Caco-2 (cell line): ENCODE data around the gene ODF4. TPM values are rescaled to one million over a fixed set of nuclear protein-coding genes. Genes with fewer than 3 reads are reported as not detected.

Experiments used
- BruUV-seq: library from RNA; stranded (reverse); fragments of 400-500 nt; replicated peaks from 2 replicates; lab custom pipeline; 2021; lab: Mats Ljungman, UMichigan
- CTCF ChIA-PET: fragments of 300-600 bp; sonication (Branson Sonifier 250); formaldehyde crosslinking; loops from one replicate; lab custom pipeline; 2022; ENCODE audit warnings: antibody characterized with exemption; lab: Charles Lee
- POLR2A ChIA-PET: fragments of 300-600 bp; sonication (Branson Sonifier 250); formaldehyde crosslinking; loops from one replicate; lab custom pipeline; 2022; ENCODE audit warnings: antibody characterized with exemption; lab: Charles Lee
- DNase-seq, 2 experiments: peaks; one replicate each; pipeline versions ENCODE4 v3.0.0 to v3.0.0-alpha.2; 2020 to 2022
- H3K27me3 ChIP-seq: replicated peaks from 2 replicates; pipeline ENCODE4 v1.6.0; 2011; ENCODE audit warnings: low read length; ENCODE audit not compliant: control insufficient read depth, insufficient read depth
- H3K36me3 ChIP-seq: 2 replicates; pipeline ENCODE4 v1.5.1; 2011; ENCODE audit warnings: low read length; ENCODE audit not compliant: control insufficient read depth, insufficient read depth
- H3K4me1 ChIP-seq: fragments of 250-450 bp; sonication (Bioruptor Pico); 2 replicates; pipeline ENCODE4 v1.5.1; 2020; ENCODE audit warnings: mild to moderate bottlenecking
- H3K4me3 ChIP-seq: 2 replicates; pipeline ENCODE4 v1.5.1; 2011; ENCODE audit warnings: low read depth, mild to moderate bottlenecking, control low read depth, low read length
- H3K9me3 ChIP-seq: fragments of 250-450 bp; sonication (Bioruptor Pico); 2 replicates; pipeline ENCODE4 v1.5.1; 2020; ENCODE audit warnings: mild to moderate bottlenecking, moderate library complexity
- H3K27ac Mint-ChIP-seq: one replicate; pipeline ENCODE4 v1.8.0; 2022; ENCODE audit warnings: mixed read lengths; ENCODE audit not compliant: unreplicated experiment
- H3K27me3 Mint-ChIP-seq: one replicate; pipeline ENCODE4 v1.8.0; 2022; ENCODE audit warnings: mixed read lengths; ENCODE audit not compliant: insufficient read depth, unreplicated experiment
- H3K36me3 Mint-ChIP-seq: one replicate; pipeline ENCODE4 v1.8.0; 2022; ENCODE audit warnings: mild to moderate bottlenecking, mixed read lengths; ENCODE audit not compliant: insufficient read depth, unreplicated experiment
- H3K4me1 Mint-ChIP-seq: one replicate; pipeline ENCODE4 v1.8.0; 2022; ENCODE audit warnings: low read depth, mixed read lengths; ENCODE audit not compliant: unreplicated experiment
- H3K4me3 Mint-ChIP-seq: one replicate; pipeline ENCODE4 v1.8.0; 2022; ENCODE audit warnings: mild to moderate bottlenecking, moderate library complexity, mixed read lengths; ENCODE audit not compliant: unreplicated experiment
- H3K9me3 Mint-ChIP-seq: one replicate; pipeline ENCODE4 v1.8.0; 2022; ENCODE audit warnings: mixed read lengths; ENCODE audit not compliant: unreplicated experiment
- intact Hi-C: fragments of 100-400 bp; cut with micrococcal nuclease; formaldehyde crosslinking; loops from one replicate; pipeline ENCODE4 v1.10.0; 2022; ENCODE audit not compliant: unreplicated experiment
- total RNA-seq: library from RNA; stranded (reverse); gene quantifications from 2 replicates; pipeline ENCODE4 v1.2.3, GENCODE V29; 2022
- TF ChIP-seq, protein P1 (sequence below), 2 experiments: fragments of 200-600 bp in 1 of 2; IDR thresholded peaks; 1 replicate in 1 of 2; 2 replicates in 1 of 2; pipeline versions ENCODE4 v1.5.1 to v1.8.0; 2011 to 2022; ENCODE audit warnings: antibody characterized with exemption in 1 of 2, control low read depth in 1 of 2, inconsistent platforms in 1 of 2, low read depth in 1 of 2, low read length in 1 of 2, mild to moderate bottlenecking in 1 of 2, moderate library complexity in 1 of 2; ENCODE audit not compliant: insufficient read depth in 1 of 2, severe bottlenecking in 1 of 2, unreplicated experiment in 1 of 2

Gene ODF4
- total RNA-seq, 1 experiment from 2014 or later: not detected

DNA sequence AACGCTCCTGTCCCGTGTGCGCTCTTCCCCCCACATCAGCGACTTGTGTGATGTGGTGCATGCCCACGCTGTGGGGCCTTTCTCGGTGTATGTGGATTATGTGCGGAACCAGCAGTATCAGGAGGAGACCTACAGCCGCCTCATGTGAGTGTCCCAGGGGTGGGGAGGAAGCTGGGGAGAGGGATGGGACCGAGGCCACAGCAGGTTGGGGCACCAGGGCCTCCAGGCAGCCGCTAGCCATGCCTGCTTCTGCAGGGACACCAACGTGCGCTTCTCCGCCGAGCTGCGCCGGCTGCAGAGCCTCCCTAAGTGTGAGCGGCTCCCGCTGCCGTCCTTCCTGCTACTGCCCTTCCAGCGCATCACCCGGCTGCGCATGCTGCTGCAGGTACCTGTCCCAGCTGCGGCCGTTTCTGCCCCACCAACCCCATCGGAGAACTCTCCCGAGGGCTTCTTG lies 23.8 kb upstream of the ODF4 start:
- intact Hi-C loops: no loop called here
- H3K27me3 Mint-ChIP-seq: no peaks in the 10 kb centered on the region

DNA sequence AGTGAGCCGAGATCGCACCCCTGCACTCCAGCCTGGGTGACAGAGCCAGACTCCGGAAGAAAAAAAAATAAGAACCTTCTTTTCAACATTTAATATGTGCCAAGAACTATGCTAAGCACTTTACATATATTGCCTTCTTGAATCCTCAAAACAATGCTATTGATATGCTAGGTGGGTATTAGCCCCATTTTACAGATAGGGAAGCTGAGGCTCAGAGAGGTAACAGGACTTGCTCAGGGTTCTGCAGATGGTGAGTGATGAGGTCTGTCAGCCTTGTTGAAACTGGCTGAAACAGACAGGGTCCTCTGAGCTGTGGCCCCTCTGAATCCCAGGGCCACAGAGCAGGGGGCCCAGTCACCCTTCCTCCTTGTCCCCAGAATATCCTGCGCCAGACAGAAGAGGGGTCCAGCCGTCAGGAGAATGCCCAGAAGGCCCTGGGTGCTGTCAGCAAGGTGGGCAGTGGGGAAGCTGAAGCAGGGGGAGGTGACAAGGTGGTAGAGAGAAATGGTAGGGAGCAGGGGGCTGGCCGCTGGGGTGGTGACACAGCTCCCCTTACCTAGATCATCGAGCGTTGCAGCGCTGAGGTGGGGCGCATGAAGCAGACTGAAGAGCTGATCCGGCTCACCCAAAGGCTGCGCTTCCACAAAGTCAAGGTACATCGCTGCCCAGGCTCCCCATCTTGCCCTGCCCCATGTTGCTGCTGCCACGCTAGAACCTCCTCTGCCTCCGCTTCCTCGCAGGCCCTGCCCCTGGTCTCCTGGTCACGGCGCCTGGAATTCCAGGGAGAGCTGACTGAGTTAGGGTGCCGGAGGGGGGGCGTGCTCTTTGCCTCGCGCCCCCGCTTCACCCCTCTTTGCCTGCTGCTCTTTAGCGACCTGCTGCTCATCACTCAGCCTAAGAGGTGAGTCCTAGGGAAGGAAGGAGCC lies 21.4 kb upstream of the ODF4 start:
- H3K4me3 Mint-ChIP-seq: no peak overlapping the region
- ChIA-PET CTCF (no interaction called here), POLR2A (no interaction called here)
- DNase-seq: no peak
- intact Hi-C loops: no loop called here
- Histone ChIP-seq H3K4me1 (no peaks in the 10 kb centered on the region), H3K27me3 (no peaks in the 10 kb centered on the region), H3K9me3 (no peaks in the 10 kb centered on the region), H3K36me3 (no peaks in the 10 kb centered on the region), H3K4me3 (no peak overlapping the region)
- H3K36me3 Mint-ChIP-seq: no peaks in the 10 kb centered on the region
- BruUV-seq: no TSS peak
- no peaks in the 10 kb centered on the region for H3K27me3 Mint-ChIP-seq
- TF ChIP-seq, protein P1, sequence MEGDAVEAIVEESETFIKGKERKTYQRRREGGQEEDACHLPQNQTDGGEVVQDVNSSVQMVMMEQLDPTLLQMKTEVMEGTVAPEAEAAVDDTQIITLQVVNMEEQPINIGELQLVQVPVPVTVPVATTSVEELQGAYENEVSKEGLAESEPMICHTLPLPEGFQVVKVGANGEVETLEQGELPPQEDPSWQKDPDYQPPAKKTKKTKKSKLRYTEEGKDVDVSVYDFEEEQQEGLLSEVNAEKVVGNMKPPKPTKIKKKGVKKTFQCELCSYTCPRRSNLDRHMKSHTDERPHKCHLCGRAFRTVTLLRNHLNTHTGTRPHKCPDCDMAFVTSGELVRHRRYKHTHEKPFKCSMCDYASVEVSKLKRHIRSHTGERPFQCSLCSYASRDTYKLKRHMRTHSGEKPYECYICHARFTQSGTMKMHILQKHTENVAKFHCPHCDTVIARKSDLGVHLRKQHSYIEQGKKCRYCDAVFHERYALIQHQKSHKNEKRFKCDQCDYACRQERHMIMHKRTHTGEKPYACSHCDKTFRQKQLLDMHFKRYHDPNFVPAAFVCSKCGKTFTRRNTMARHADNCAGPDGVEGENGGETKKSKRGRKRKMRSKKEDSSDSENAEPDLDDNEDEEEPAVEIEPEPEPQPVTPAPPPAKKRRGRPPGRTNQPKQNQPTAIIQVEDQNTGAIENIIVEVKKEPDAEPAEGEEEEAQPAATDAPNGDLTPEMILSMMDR (IDR thresholded peaks at IDR 0.05; ENCODE audit: insufficient read depth in 1 of 2, low read depth in 1 of 2, low read length in 1 of 2, severe bottlenecking in 1 of 2, unreplicated experiment in 1 of 2): no peak
- no peaks in the 10 kb centered on the region for H3K9me3 Mint-ChIP-seq
- H3K27ac Mint-ChIP-seq: no peak overlapping the region
- H3K4me1 Mint-ChIP-seq: no peaks in the 10 kb centered on the region

More for the DNA sequence above, 23.8 kb upstream of the ODF4 start:
- no peaks in the 10 kb centered on the region for H3K4me1 ChIP-seq
- no peaks in the 10 kb centered on the region for H3K36me3 ChIP-seq
- no peaks in the 10 kb centered on the region for H3K9me3 Mint-ChIP-seq
- no peaks in the 10 kb centered on the region for H3K36me3 Mint-ChIP-seq
- no peaks in the 10 kb centered on the region for H3K27me3 ChIP-seq
- no peaks in the 10 kb centered on the region for H3K4me1 Mint-ChIP-seq
- no peaks in the 10 kb centered on the region for H3K9me3 ChIP-seq
- TF ChIP-seq, protein P1 (IDR thresholded peaks at IDR 0.05; ENCODE audit: insufficient read depth in 1 of 2, low read depth in 1 of 2, low read length in 1 of 2, severe bottlenecking in 1 of 2, unreplicated experiment in 1 of 2): no peak
- H3K4me3 ChIP-seq: no peak overlapping the region
- no TSS peak for BruUV-seq
- ChIA-PET CTCF (no interaction called here), POLR2A (no interaction called here)
- H3K27ac Mint-ChIP-seq: no peak overlapping the region
- no peak overlapping the region for H3K4me3 Mint-ChIP-seq
- no peak for DNase-seq

DNA sequence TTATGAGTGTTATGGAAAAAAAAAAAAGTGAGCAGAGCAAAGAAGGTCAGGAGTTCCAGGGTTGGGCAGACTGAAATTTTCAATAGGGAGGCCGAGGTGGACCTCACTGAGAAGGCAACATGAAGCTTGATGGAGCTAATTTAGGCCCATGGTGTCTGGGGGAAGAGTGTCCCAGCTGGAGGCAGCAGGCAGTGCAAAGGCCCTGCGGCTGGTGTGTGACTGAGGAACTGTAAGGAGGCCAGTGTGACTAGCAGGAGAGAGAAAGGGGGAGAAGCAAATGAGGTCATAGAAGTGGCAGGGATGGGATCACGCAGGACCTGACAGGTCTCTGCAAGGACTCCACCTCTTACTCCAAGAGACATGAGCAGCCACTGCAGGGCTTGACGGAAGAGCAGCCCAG lies 19.4 kb upstream of the ODF4 start:
- BruUV-seq: no TSS peak
- no peaks in the 10 kb centered on the region for H3K9me3 Mint-ChIP-seq
- H3K27me3 Mint-ChIP-seq: no peaks in the 10 kb centered on the region
- no peaks in the 10 kb centered on the region for H3K27me3 ChIP-seq
- intact Hi-C loops: no loop called here
- DNase-seq: no peak
- no peaks in the 10 kb centered on the region for H3K36me3 ChIP-seq
- TF ChIP-seq, protein P1 (IDR thresholded peaks at IDR 0.05; ENCODE audit: insufficient read depth in 1 of 2, low read depth in 1 of 2, low read length in 1 of 2, severe bottlenecking in 1 of 2, unreplicated experiment in 1 of 2): no peak
- no peaks in the 10 kb centered on the region for H3K9me3 ChIP-seq
- H3K4me1 Mint-ChIP-seq: no peaks in the 10 kb centered on the region
- CTCF ChIA-PET: no interaction called here
- no peaks in the 10 kb centered on the region for H3K4me1 ChIP-seq
- H3K4me3 Mint-ChIP-seq: no peak overlapping the region
- H3K36me3 Mint-ChIP-seq: no peaks in the 10 kb centered on the region
- POLR2A ChIA-PET: no interaction called here
- no peak overlapping the region for H3K4me3 ChIP-seq
- H3K27ac Mint-ChIP-seq: no peak overlapping the region
